ENCODE measurements around the gene MOB1B.

MOB1B gene

GRCh38 chr4:70914631-70915030 lies 12.5 kb downstream of the MOB1B start:
- DNase-seq (ENCODE audit: low read depth), result no peak

- DNase-seq (ENCODE audit: low read depth), result no peak
These were observed 13.1 kb downstream of the MOB1B start for GRCh38 chr4:70915036-70915815.

- no peak for DNase-seq (ENCODE audit: low read depth)
These were observed 13.8 kb downstream of the MOB1B start for GRCh38 chr4:70915874-70916559.

GRCh38 chr4:70920592-70920991 lies 18.4 kb downstream of the MOB1B start:
- no peak for DNase-seq (ENCODE audit: low read depth)

- DNase-seq (ENCODE audit: low read depth), result no peak
These were observed 23.2 kb downstream of the MOB1B start for GRCh38 chr4:70925418-70925817.

- DNase-seq (ENCODE audit: low read depth), result no peak
These were observed 23.9 kb downstream of the MOB1B start for GRCh38 chr4:70925899-70926635.

- no peak for DNase-seq (ENCODE audit: low read depth)
These were observed 25.5 kb downstream of the MOB1B start for GRCh38 chr4:70927502-70928137.

- DNase-seq (ENCODE audit: low read depth), result no peak
These were observed 28.5 kb downstream of the MOB1B start for GRCh38 chr4:70930530-70931256.

- DNase-seq (ENCODE audit: low read depth), result no peak
These were observed 29.2 kb downstream of the MOB1B start for GRCh38 chr4:70931347-70931746.

GRCh38 chr4:70932984-70933383 lies 30.8 kb downstream of the MOB1B start:
- no peak for DNase-seq (ENCODE audit: low read depth)

GRCh38 chr4:70935038-70935695 lies 33.0 kb downstream of the MOB1B start:
- no peak for DNase-seq (ENCODE audit: low read depth)

- DNase-seq (ENCODE audit: low read depth), result no peak
These were observed 34.1 kb downstream of the MOB1B start for GRCh38 chr4:70936200-70936787.

GRCh38 chr4:70938086-70938485 lies 35.9 kb downstream of the MOB1B start:
- no peak for DNase-seq (ENCODE audit: low read depth)

- DNase-seq (ENCODE audit: low read depth), result no peak
These were observed 38.0 kb downstream of the MOB1B start for GRCh38 chr4:70940134-70940533.

GRCh38 chr4:70943114-70943513 lies 40.9 kb downstream of the MOB1B start:
- no peak for DNase-seq (ENCODE audit: low read depth)

- no peak for DNase-seq (ENCODE audit: low read depth)
These were observed 42.9 kb downstream of the MOB1B start for GRCh38 chr4:70945046-70945445.

- no peak for DNase-seq (ENCODE audit: low read depth)
These were observed 43.4 kb downstream of the MOB1B start for GRCh38 chr4:70945452-70946055.

GRCh38 chr4:70946939-70947338 lies 44.8 kb downstream of the MOB1B start:
- no peak for DNase-seq (ENCODE audit: low read depth)

GRCh38 chr4:70948665-70949260 lies 46.6 kb downstream of the MOB1B start:
- no peak for DNase-seq (ENCODE audit: low read depth)

- no peak for DNase-seq (ENCODE audit: low read depth)
These were observed 51.9 kb downstream of the MOB1B start for GRCh38 chr4:70954032-70954431.
